CD4-positive, alpha-beta T cell (primary cell): ENCODE data around the gene RDH12. TPM values are rescaled to one million over a fixed set of nuclear protein-coding genes. Genes with fewer than 3 reads are reported as not detected.

Source experiments
- ATAC-seq: fragments of 200-7000 bp; cut with Tn5 transposase; one replicate; pipeline ENCODE4 v1.10.0; 2022; ENCODE audit warnings: mild to moderate bottlenecking; ENCODE audit not compliant: poor library complexity
- CTCF ChIA-PET: fragments of 350-600 bp; sonication (Branson Sonifier 250); formaldehyde crosslinking; loops from one replicate; lab custom pipeline; 2021; ENCODE audit warnings: antibody characterized with exemption, inconsistent platforms; lab: Charles Lee
- POLR2A ChIA-PET: fragments of 350-600 bp; sonication (Branson Sonifier 250); formaldehyde crosslinking; loops from one replicate; lab custom pipeline; 2021; ENCODE audit warnings: antibody characterized with exemption, inconsistent platforms; lab: Charles Lee
- DNase-seq, 14 experiments: peaks; one replicate each; pipeline ENCODE4 v3.0.0-alpha.2; 2013 to 2020; ENCODE audit warnings: mixed read lengths in 2 of 14
- H3K27ac ChIP-seq, 2 donors: one replicate each; pipeline versions ENCODE4 v1.5.1 to v1.7.0; 2013; ENCODE audit warnings: low read length in 2 of 2, low read depth in 1 of 2, mild to moderate bottlenecking in 1 of 2
- H3K27me3 ChIP-seq, 2 experiments: 1 replicate in 1 of 2; 2 replicates in 1 of 2; pipeline versions ENCODE4 v1.6.1 to v1.7.0; 2013; ENCODE audit warnings: low read length in 2 of 2, control low read depth in 1 of 2, mild to moderate bottlenecking in 1 of 2, moderate library complexity in 1 of 2; ENCODE audit not compliant: insufficient read depth in 2 of 2, control insufficient read depth in 1 of 2
- H3K36me3 ChIP-seq: one replicate; pipeline ENCODE4 v1.6.1; 2013; ENCODE audit warnings: low read length, control low read depth; ENCODE audit not compliant: insufficient read depth
- H3K4me1 ChIP-seq: one replicate; pipeline ENCODE4 v1.6.1; 2013; ENCODE audit warnings: low read length, control low read depth; ENCODE audit not compliant: insufficient read depth
- H3K4me3 ChIP-seq: one replicate; pipeline ENCODE4 v1.5.1; 2013; ENCODE audit warnings: mild to moderate bottlenecking, low read length, moderate library complexity
- H3K9me3 ChIP-seq, 2 experiments: 1 replicate in 1 of 2; 2 replicates in 1 of 2; pipeline versions ENCODE4 v1.6.1 to v1.7.0; 2013; ENCODE audit warnings: low read length in 2 of 2, mild to moderate bottlenecking in 2 of 2, control low read depth in 1 of 2, moderate library complexity in 1 of 2; ENCODE audit not compliant: control insufficient read depth in 1 of 2, insufficient read depth in 1 of 2
- H3K27ac Mint-ChIP-seq: one replicate; pipeline ENCODE4 v1.8.0; 2020; ENCODE audit warnings: mixed read lengths
- H3K27me3 Mint-ChIP-seq: one replicate; pipeline ENCODE4 v1.8.0; 2021; ENCODE audit warnings: mixed read lengths
- H3K36me3 Mint-ChIP-seq: one replicate; pipeline ENCODE4 v1.8.0; 2021; ENCODE audit warnings: low read depth, mixed read lengths
- H3K4me1 Mint-ChIP-seq: one replicate; pipeline ENCODE4 v1.8.0; 2021; ENCODE audit warnings: low read depth, mixed read lengths
- H3K4me3 Mint-ChIP-seq: one replicate; pipeline ENCODE4 v1.8.0; 2020; ENCODE audit warnings: mild to moderate bottlenecking, mixed read lengths
- H3K9me3 Mint-ChIP-seq: one replicate; pipeline ENCODE4 v1.8.0; 2020; ENCODE audit warnings: mixed read lengths
- CTCF ChIP-seq: fragments of 200-600 bp; IDR thresholded peaks from one replicate; pipeline ENCODE4 v1.8.0; 2022; ENCODE audit warnings: antibody characterized with exemption, mild to moderate bottlenecking
- intact Hi-C, 2 experiments: fragments of 100-400 bp; cut with DNase I in 1 of 2; cut with micrococcal nuclease in 1 of 2; formaldehyde crosslinking; loops; one replicate each; pipeline versions ENCODE4 v1.15.1 to v1.9.0; 2023 to 2025; cut with DNase I, micrococcal nuclease
- total RNA-seq, 174 experiments: library from RNA in 2 of 174; stranded (reverse) in 2 of 174; gene quantifications; one replicate each; pipeline ENCODE4 v1.2.3 and lab custom pipeline; 2021 to 2026

The RDH12 gene
- total RNA-seq, 2 experiments from 2014 or later = not detected

DNA sequence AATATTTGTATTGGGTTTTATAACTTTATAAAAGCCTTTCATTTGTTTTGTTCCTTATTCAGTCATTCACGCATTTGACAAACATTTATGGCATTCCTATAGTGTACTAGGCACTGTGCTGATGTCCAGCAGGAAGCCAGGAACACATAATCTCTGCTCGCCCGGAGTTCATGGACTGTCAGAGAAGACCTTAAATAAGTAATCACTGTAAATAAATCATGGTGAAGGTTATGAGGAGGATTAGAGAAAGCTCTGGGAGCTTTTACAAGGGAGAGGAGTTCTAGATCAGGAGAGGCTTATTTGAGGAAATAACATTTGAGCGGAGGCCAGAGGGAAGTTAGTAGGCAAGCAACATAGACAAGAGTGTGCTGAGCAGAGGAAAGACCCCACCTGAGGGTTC lies 4.7 kb upstream of the RDH12 start:
- no peak overlapping the region for H3K27ac Mint-ChIP-seq
- no peaks in the 10 kb centered on the region for H3K27me3 Mint-ChIP-seq
- no peaks in the 10 kb centered on the region for H3K9me3 Mint-ChIP-seq
- DNase-seq (no peak), ATAC-seq (no peak)
- ChIA-PET CTCF (interaction anchor here (3.6 kb wide), 1 partner anchor 22 kb away, joined by 19 read pairs; the partner anchor contains the start of gene VTI1B), POLR2A (interaction anchor here (1.0 kb wide), 1 partner anchor 78 kb away, joined by 3 read pairs; no protein-coding TSS in a partner anchor)
- H3K4me1 Mint-ChIP-seq = peaks cover 18% of the 10 kb centered on the region
- intact Hi-C loops = loop anchor here (2.0 to 10.0 kb wide), 5 partner anchors 78 to 1192 kb away; partner anchors contain the start of genes ARG2 (in 1 of the 2), EIF2S1 (in 1 of the 2), GPHN (in 1 of the 2) and PIGH (in 1 of the 2)
- H3K4me3 ChIP-seq = no peak overlapping the region
- H3K36me3 Mint-ChIP-seq = peaks cover 6% of the 10 kb centered on the region
- H3K4me3 Mint-ChIP-seq = no peak overlapping the region
- peaks cover 5% of the 10 kb centered on the region for H3K36me3 ChIP-seq
- no peaks in the 10 kb centered on the region for H3K9me3 ChIP-seq
- TF ChIP-seq CTCF = no peak
- H3K27ac ChIP-seq = no peak overlapping the region
- H3K4me1 ChIP-seq = peaks cover 14% of the 10 kb centered on the region
- no peaks in the 10 kb centered on the region for H3K27me3 ChIP-seq

DNA sequence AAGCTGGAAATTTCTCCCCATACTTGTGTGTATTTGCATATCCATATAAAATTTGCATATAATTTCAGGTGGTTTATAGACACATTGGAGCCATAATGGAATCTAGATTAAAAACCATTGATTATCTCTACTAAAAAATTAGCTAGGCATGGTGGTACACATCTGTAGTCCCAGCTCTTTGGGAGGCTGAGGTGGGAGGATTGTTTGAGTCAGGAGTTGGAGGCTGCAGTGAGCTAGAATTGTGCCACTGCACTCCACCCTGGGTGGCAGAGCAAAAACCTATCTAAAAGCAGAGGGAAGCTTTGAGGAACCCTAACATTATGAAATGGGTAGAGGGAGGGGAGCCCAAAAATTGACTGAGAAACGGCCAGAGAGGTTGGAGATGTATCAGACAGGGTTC lies 3.5 kb upstream of the RDH12 start:
- H3K27me3 ChIP-seq = no peaks in the 10 kb centered on the region
- H3K27ac ChIP-seq = no peak overlapping the region
- no peaks in the 10 kb centered on the region for H3K27me3 Mint-ChIP-seq
- intact Hi-C loops = loop anchor here (5.0 to 10.0 kb wide), 4 partner anchors 96 to 1193 kb away; partner anchors contain the start of genes EIF2S1 (in 1 of the 2), GPHN (in 1 of the 2), PIGH (in 1 of the 2) and RAD51B (in 1 of the 2)
- peaks cover 13% of the 10 kb centered on the region for H3K4me1 Mint-ChIP-seq
- no peak overlapping the region for H3K27ac Mint-ChIP-seq
- ChIA-PET POLR2A (interaction anchor here (1.0 kb wide), 1 partner anchor 79 kb away, joined by 3 read pairs; no protein-coding TSS in a partner anchor), CTCF (interaction anchor here (1.1 kb wide), 1 partner anchor 98 kb away, joined by 3 read pairs; the partner anchor contains the start of gene PIGH)
- no peaks in the 10 kb centered on the region for H3K36me3 ChIP-seq
- no peak for TF ChIP-seq CTCF
- no peak overlapping the region for H3K4me3 ChIP-seq
- no peaks in the 10 kb centered on the region for H3K9me3 ChIP-seq
- H3K36me3 Mint-ChIP-seq = no peaks in the 10 kb centered on the region
- DNase-seq = no peak
- H3K4me1 ChIP-seq = peaks cover 14% of the 10 kb centered on the region
- no peaks in the 10 kb centered on the region for H3K9me3 Mint-ChIP-seq
- H3K4me3 Mint-ChIP-seq = no peak overlapping the region
- ATAC-seq = no peak

DNA sequence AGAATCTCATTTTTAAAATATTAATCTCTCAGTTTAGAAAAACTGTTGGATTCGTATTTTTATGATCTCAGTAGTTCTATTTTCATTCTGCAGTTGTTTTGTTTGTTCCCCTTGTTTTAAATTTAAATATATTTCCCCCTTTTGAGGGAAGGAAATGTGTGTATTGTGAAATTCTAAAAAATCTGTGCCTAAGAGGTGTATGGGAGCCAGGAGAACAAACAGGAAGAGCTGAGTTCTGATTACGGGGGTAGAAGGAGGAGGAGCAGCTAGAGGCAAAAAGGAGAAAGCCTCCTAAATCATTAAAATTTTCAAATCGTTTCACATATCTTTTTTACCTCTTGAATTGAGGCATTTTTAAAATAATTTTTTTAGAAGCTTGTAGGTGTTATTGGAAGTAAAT lies 2.3 kb downstream of the RDH12 start:
- no peak for TF ChIP-seq CTCF
- ATAC-seq (no peak), DNase-seq (no peak)
- intact Hi-C loops = loop anchor here (1.0 to 10.0 kb wide), 8 partner anchors 37 to 539 kb away; no protein-coding TSS in a partner anchor
- Mint-ChIP-seq H3K9me3 (no peaks in the 10 kb centered on the region), H3K4me1 (no peaks in the 10 kb centered on the region), H3K27ac (no peak overlapping the region), H3K27me3 (peaks cover 3% of the 10 kb centered on the region), H3K36me3 (no peaks in the 10 kb centered on the region), H3K4me3 (no peak overlapping the region)
- CTCF ChIA-PET = interaction anchor here (0.7 to 4.0 kb wide), 16 partner anchors 10 to 277 kb away, joined by 3 to 21 read pairs (median 6); partner anchors contain the start of genes PIGH, RDH11 and VTI1B
- no peak overlapping the region for H3K4me3 ChIP-seq
- no peaks in the 10 kb centered on the region for H3K36me3 ChIP-seq
- POLR2A ChIA-PET = interaction anchor here (0.6 to 1.5 kb wide), 8 partner anchors 9 to 283 kb away, joined by 3 to 14 read pairs (median 4); partner anchors contain the start of genes ARG2, PIGH, RDH11 and TMEM229B
- H3K4me1 ChIP-seq = no peaks in the 10 kb centered on the region
- peaks cover 0 to 3% of the 10 kb centered on the region in 2 experiments for H3K9me3 ChIP-seq
- no peaks in the 10 kb centered on the region for H3K27me3 ChIP-seq
- H3K27ac ChIP-seq = no peak overlapping the region
